COR-L47 (cell line): ENCODE results near the gene ZSCAN2.
"Not testable (repeated sequence)": the region's sequence is repeated elsewhere in the genome, so short reads cannot be mapped to it uniquely, and the experiment has no call there.

Experiments used
- DNase-seq: peaks from one replicate; lab custom pipeline; 2025; lab: John Stamatoyannopoulos, UW

Gene ZSCAN2

DNA sequence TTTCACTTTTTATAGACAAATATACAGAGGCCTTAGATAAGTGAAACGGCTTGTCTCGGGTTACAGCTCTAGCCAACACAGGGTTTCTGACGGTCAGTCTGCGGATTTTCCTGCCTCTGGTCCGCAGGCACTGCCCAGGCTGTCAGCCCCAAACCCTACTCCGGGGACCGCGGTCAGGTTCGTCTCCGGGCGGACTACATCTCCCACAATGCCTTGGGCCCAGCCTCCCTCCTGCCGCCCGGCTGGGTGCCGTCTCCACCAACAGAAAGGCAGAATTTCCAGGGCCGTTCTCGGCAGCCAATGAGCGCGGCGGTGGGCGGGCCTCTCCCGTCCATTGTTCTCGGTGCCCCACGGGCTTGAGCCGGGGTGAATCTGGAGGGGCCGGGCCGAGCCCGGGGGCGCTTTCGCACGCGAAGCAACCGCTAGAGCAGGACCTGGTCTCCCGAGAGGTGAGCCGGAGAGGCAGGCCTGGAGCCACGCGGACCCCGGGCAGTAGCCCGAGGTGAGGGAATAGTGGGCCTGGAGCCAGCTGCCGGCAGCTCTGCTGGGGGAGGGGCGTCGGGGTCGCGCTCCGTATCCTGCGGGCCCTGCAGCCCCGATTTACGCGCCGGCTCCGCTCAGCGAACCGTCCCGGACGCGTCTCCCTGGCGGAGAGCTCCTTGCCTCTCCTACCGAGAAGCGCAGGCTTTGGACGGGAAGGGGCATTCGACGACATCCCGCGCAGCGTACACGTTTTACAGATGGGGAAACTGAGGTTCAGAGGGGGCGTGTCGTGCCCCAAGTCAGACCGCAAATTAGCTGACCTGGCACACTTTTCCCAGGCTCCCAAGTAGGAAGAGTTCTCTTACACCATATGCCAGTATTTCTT lies at the start of gene ZSCAN2:
ZSCAN2 (plus strand) TSS at position 323 of the 868 bp plus-strand sequence. CDS start 2,919 bp downstream, outside the sequence.
- peak; percentile 94 for DNase-seq

GRCh38 chr15:84551624-84552023 lies 49.2 kb upstream of the ZSCAN2 start:
- not testable (repeated sequence) for DNase-seq

GRCh38 chr15:84552896-84553295 lies 47.9 kb upstream of the ZSCAN2 start:
- DNase-seq, result no peak

- DNase-seq, result not testable (repeated sequence)
Observed at GRCh38 chr15:84556690-84557089, 44.1 kb upstream of the ZSCAN2 start.

GRCh38 chr15:84568021-84568420 lies 32.8 kb upstream of the ZSCAN2 start:
- DNase-seq, result not testable (repeated sequence)

DNA sequence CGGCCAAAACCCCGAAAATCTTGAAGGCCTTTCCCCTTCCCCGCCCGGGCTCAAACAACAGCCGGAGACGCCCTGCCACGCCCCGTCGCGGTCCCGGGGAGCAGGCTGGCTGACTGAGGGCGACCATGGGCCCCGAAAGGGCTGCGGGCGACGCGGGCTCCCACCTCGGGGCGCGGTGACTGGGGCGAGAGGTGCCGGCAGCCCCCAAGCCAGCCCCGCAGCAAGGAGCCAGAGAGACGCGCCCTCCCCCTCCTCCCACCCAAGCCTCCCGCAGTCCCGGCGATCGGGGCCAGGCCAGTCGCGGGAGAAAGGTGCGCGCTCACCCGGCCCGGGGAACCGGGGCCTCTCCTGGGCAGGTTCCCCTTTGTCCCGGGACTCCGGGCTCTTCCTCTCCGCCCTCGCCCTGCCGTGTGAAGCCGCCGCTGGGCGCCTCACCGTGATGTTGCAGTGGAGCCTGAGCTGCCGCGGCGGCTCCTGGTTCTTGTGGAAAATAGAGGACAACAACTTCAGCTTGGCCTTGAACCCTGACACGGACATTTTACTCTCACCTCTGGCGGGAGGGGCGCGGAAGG lies 30.6 kb upstream of the ZSCAN2 start:
- DNase-seq, result no peak

- no peak for DNase-seq
Observed at GRCh38 chr15:84572231-84572630, 28.6 kb upstream of the ZSCAN2 start.

- DNase-seq, result no peak
Observed at GRCh38 chr15:84575493-84575892, 25.3 kb upstream of the ZSCAN2 start.

- not testable (repeated sequence) for DNase-seq
Observed at GRCh38 chr15:84577891-84578290, 22.9 kb upstream of the ZSCAN2 start.

DNA sequence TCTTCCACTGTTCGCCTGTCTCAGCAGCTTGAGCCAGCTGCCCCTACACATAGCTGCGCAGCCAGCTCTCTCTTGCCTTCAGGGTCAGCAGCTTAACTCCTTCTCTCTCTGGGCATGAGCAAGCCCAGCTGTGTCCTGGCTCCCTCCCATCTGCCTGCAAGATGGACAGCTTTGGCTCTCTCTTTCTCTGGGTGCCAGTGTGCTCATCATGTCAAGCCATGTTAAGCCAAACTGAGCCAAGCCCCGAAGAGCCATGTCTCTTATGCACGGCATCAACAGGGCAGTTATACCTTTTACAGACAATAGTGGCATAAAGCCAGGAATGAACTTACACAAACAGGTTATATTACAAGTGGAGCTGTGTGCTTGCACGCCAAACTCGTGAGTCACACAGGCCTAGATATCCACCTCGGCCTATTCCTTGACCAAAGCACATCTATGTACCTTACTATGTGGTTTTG lies 21.5 kb upstream of the ZSCAN2 start:
- DNase-seq, result not testable (repeated sequence)

DNA sequence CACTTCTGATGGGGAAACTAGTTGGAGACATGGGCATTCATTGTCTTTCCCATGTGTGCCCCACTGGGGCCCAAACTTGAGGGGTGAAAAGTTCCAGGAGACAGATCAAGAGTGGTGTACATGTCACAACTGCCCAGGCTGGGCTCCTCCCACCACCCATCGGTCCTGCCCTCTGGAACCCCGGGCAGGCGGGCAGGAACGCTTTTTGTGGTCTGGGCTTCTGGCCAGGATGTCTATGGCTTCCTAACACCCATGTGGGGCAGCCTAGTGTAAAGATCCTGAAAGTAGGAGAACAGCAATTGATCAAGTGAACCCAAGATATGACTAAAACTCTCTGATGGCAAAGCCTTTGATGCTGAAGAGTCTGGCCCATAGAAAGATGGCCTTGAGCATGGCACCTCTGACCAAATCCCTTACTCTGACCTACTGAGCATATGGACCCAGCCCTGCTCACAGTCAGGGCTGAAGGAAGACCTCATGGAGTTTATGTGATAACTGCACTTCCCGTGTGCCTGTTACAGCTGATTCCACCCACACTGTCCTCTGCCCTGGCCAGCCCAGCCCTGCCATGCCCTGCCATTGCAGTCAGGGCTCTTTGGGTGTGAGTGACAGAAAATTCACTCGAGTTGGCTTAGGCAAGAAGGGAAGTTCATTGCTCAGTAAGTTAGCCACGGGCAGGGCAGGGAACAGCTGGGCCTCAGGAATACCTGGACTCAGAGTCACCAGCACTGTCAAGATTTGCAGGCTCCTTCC lies 19.0 kb upstream of the ZSCAN2 start:
- not testable (repeated sequence) for DNase-seq

GRCh38 chr15:84582583-84583157 lies 18.1 kb upstream of the ZSCAN2 start:
- DNase-seq, result no peak

GRCh38 chr15:84583921-84584320 lies 16.9 kb upstream of the ZSCAN2 start:
- not testable (repeated sequence) for DNase-seq

DNA sequence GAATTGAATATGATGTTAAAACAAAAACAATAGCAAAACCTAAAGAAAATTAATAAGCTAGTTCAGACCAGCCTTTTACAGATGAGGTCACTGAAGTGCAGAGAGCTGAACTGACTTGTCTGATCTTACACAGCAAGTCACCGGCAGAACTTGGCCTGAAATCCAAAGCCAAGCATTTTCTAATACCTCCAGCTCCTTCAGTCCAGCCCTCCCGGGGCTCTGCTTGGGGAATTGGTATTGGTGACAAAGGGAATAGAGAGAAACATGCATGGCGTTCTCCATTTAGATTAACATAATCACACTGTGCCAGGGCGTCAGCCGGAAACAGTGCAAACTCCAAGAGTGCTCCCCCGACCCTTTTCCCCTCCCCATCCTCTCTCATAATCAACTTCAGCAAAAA lies 14.1 kb upstream of the ZSCAN2 start:
- DNase-seq, result no peak

- DNase-seq, result peak; percentile 86
Observed at GRCh38 chr15:84588053-84588874, 12.5 kb upstream of the ZSCAN2 start.

GRCh38 chr15:84590406-84590805 lies 10.4 kb upstream of the ZSCAN2 start:
- DNase-seq, result no peak

DNA sequence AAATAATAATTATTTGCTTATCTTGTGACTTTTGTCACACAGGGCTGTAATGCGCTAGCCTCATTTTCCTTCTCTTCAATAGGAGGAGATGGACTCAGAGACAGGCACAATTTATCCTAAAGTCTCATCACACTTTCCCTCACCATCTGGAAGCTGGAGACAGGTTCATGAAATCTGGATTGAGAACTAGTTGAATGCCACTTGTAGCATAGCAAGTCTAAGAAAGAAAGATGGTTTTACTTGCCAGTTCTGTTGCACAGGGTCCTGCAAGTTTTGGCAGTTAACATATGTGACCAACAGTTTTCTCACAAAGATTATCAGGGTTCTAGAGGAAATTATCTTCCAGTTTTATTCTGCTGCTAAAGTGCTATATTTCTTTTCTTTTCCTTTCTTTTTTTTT lies 9.0 kb upstream of the ZSCAN2 start:
- DNase-seq, result no peak

DNA sequence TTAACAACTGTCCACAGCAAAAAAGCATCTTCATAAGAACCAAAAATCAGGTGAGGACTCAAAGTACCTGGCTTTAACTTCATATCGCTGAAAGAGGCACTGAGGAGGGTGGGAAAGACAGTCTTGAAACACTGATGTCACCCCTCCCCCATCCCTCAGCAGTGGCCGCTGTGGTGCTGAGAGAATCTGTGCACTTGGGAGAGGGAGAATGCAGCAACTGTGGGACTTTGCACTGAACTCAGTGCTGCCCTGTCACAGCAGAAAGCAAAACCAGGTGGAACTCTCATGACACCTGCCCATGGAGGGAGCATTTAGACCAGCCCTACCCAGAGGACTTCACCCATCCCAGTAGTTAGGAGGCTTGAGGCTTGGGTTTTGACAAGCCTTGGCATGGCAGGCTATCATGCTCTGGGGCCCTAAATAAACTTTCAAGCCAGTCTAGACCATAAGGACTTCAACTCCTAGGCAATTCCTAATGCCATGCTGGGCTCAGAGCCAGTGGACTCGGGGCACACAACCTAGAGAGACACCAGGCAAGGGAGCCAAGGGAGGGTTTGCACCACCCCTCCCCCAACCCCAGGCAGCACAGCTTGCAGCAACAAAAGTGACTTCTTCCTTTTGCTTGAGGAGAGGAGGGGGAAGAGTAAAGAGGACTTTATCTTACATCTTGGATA lies 6.1 kb upstream of the ZSCAN2 start:
- DNase-seq, result no peak

DNA sequence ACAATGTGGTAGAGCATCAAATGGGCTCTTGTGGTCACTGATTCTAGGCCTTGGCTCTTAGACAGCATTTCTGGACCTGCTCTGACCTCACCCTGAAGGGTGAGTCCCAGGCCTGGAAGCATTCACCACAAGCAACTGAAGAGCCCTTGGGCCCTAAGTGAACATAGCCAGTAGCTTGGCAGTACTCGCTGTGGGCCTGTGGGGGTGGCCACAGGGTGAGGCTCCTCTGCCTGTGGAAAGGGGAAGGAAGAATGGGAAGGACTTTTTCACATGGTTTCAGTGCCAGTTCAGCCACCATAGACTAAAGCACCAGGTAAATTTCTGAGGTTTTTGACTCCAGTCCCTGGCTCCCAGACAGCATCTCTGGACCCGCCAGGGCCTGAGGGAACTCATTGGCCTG lies 5.1 kb upstream of the ZSCAN2 start:
- DNase-seq, result no peak

- no peak for DNase-seq
Observed at GRCh38 chr15:84597296-84597695, 3.5 kb upstream of the ZSCAN2 start.

- DNase-seq, result no peak
Observed at GRCh38 chr15:84598250-84598649, 2.6 kb upstream of the ZSCAN2 start.
